Measurements from ENCODE around the gene SYNRG.

DNA sequence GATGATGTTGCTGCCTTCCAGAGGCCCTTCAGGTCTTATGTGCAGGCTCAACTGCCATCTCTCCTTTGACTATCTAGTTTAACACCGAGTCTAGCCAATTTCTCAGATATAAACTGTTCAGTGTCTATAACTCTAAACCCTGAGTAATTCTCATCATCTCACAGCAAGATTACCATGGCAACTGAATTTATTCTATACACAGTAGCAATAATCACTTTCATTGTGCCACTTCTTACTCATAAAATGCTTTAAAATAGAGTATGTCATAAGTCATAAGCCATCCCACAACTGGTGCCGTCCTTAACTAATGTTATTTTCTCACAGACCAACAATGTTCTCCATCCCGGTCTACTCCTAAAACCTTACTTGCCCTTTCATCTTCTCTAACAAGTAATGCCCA lies 45.0 kb downstream of the SYNRG start:
- TF ChIP-seq POLR2AphosphoS5 (IDR thresholded peaks at IDR 0.05; ENCODE audit: low read depth, low read length) (no peak), TAF1 (IDR thresholded peaks at IDR 0.05; ENCODE audit: low read depth, low read length) (no peak), POLR2A (IDR thresholded peaks at IDR 0.05; ENCODE audit: low read depth, low read length) (no peak)

Data from GM12891 (cell line).